ENCODE measurements around the gene BOD1L1. TPM values are rescaled to one million over a fixed set of nuclear protein-coding genes. Genes with fewer than 3 reads are reported as not detected.

The BOD1L1 gene
- total and polyA plus RNA-seq, 2 experiments from 2014 or later: 18.2 to 43.2 TPM

GRCh38 chr4:13670456-13671160, 43.1 kb upstream of the BOD1L1 start:
- peaks cover 1% of the 10 kb centered on the region; the same call in 1 of the 3 replicates for H3K9me3 Mint-ChIP-seq
- no peaks in the 10 kb centered on the region for H3K36me3 Mint-ChIP-seq (ENCODE audit: low read depth)
- peaks cover 2% of the 10 kb centered on the region; the same call in 1 of the 3 replicates for H3K4me1 Mint-ChIP-seq
- H3K36me3 ChIP-seq (ENCODE audit: insufficient read depth): no peaks in the 10 kb centered on the region
- no peaks in the 10 kb centered on the region for H3K79me2 ChIP-seq (replicated peaks; ENCODE audit: insufficient read depth)
- H3K4me3 ChIP-seq: no peak overlapping the region
- H3K27me3 Mint-ChIP-seq (ENCODE audit: insufficient read depth, low read depth, poor library complexity): no peaks in the 10 kb centered on the region
- DNase-seq (ENCODE audit: low spot score) (no peak), ATAC-seq (no peak)
- no peaks in the 10 kb centered on the region for H3K27me3 ChIP-seq (ENCODE audit: insufficient read depth)
- no peak overlapping the region for H3K4me2 ChIP-seq
- TF ChIP-seq JUNB (IDR thresholded peaks at IDR 0.05; ENCODE audit: unreplicated experiment) (no peak), EZH2 (IDR thresholded peaks at IDR 0.05; ENCODE audit: low read depth, unreplicated experiment) (no peak), REST (IDR thresholded peaks at IDR 0.05; ENCODE audit: unreplicated experiment) (no peak), EZH2phosphoT487 (IDR thresholded peaks at IDR 0.05; ENCODE audit: unreplicated experiment) (no peak), CTCF (conservative IDR thresholded peaks at IDR 0.05; ENCODE audit: low read depth in 2 of 2) (no peak), ETS1 (IDR thresholded peaks at IDR 0.05) (no peak), ZNF462 (CRISPR knock-in tag; IDR thresholded peaks at IDR 0.05) (no peak), STAT1 (IDR thresholded peaks at IDR 0.05; ENCODE audit: unreplicated experiment) (no peak), ZNF331 (CRISPR knock-in tag; IDR thresholded peaks at IDR 0.05; ENCODE audit: low read depth) (no peak), CREB1 (CRISPR knock-in tag; IDR thresholded peaks at IDR 0.05; ENCODE audit: low read depth) (no peak), ZNF114 (CRISPR knock-in tag; IDR thresholded peaks at IDR 0.05) (no peak), POLR2AphosphoS5 (IDR thresholded peaks at IDR 0.05; ENCODE audit: low read depth) (no peak), NANOG (IDR thresholded peaks at IDR 0.05; ENCODE audit: borderline replicate concordance) (no peak)
- H3K4me3 Mint-ChIP-seq: no peak overlapping the region
- no peaks in the 10 kb centered on the region for H4K20me1 ChIP-seq (replicated peaks; ENCODE audit: insufficient read depth)
- no peak overlapping the region for H3K27ac ChIP-seq (ENCODE audit: low read depth)
- H3F3A ChIP-seq (replicated peaks; ENCODE audit: low read depth): no peaks in the 10 kb centered on the region
- H3K27ac Mint-ChIP-seq: no peak overlapping the region
- no peak overlapping the region for H2AFZ ChIP-seq
- peaks cover 12% of the 10 kb centered on the region for H3K9me2 ChIP-seq (ENCODE audit: insufficient read depth)
- no peaks in the 10 kb centered on the region for H3K4me1 ChIP-seq (ENCODE audit: insufficient read depth)
